Measurements from ENCODE around the gene MTMR11. TPM values are rescaled to one million over a fixed set of nuclear protein-coding genes. Genes with fewer than 3 reads are reported as not detected.

The MTMR11 gene
- total and polyA plus RNA-seq, 9 of the 15 experiments (the other 6 are each of a cell fraction or from before 2014, with no cell fraction given), result 0.09 to 1.6 (median 0.51) TPM

- TF ChIP-seq ZNF282 (CRISPR knock-in tag; IDR thresholded peaks at IDR 0.05) (no peak), HDAC2 (IDR thresholded peaks at IDR 0.05) (0 out of 2 replicates have a peak, but pooled peaks have one; percentile 24), HCFC1 (IDR thresholded peaks at IDR 0.05; ENCODE audit: low read depth, low read length) (no peak), YBX1 (IDR thresholded peaks at IDR 0.05) (no peak), POLR2B (IDR thresholded peaks at IDR 0.05; ENCODE audit: low read depth, partially characterized antibody) (peak; percentile 14), TFE3 (CRISPR knock-in tag; IDR thresholded peaks at IDR 0.05) (no peak)
- TF ChIP-seq, protein P1, sequence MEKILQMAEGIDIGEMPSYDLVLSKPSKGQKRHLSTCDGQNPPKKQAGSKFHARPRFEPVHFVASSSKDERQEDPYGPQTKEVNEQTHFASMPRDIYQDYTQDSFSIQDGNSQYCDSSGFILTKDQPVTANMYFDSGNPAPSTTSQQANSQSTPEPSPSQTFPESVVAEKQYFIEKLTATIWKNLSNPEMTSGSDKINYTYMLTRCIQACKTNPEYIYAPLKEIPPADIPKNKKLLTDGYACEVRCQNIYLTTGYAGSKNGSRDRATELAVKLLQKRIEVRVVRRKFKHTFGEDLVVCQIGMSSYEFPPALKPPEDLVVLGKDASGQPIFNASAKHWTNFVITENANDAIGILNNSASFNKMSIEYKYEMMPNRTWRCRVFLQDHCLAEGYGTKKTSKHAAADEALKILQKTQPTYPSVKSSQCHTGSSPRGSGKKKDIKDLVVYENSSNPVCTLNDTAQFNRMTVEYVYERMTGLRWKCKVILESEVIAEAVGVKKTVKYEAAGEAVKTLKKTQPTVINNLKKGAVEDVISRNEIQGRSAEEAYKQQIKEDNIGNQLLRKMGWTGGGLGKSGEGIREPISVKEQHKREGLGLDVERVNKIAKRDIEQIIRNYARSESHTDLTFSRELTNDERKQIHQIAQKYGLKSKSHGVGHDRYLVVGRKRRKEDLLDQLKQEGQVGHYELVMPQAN (IDR thresholded peaks at IDR 0.05; ENCODE audit: borderline replicate concordance), result 0 out of 2 replicates have a peak, but pooled peaks have one; percentile 27
- TF ChIP-seq, protein P2, sequence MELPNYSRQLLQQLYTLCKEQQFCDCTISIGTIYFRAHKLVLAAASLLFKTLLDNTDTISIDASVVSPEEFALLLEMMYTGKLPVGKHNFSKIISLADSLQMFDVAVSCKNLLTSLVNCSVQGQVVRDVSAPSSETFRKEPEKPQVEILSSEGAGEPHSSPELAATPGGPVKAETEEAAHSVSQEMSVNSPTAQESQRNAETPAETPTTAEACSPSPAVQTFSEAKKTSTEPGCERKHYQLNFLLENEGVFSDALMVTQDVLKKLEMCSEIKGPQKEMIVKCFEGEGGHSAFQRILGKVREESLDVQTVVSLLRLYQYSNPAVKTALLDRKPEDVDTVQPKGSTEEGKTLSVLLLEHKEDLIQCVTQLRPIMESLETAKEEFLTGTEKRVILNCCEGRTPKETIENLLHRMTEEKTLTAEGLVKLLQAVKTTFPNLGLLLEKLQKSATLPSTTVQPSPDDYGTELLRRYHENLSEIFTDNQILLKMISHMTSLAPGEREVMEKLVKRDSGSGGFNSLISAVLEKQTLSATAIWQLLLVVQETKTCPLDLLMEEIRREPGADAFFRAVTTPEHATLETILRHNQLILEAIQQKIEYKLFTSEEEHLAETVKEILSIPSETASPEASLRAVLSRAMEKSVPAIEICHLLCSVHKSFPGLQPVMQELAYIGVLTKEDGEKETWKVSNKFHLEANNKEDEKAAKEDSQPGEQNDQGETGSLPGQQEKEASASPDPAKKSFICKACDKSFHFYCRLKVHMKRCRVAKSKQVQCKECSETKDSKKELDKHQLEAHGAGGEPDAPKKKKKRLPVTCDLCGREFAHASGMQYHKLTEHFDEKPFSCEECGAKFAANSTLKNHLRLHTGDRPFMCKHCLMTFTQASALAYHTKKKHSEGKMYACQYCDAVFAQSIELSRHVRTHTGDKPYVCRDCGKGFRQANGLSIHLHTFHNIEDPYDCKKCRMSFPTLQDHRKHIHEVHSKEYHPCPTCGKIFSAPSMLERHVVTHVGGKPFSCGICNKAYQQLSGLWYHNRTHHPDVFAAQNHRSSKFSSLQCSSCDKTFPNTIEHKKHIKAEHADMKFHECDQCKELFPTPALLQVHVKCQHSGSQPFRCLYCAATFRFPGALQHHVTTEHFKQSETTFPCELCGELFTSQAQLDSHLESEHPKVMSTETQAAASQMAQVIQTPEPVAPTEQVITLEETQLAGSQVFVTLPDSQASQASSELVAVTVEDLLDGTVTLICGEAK (IDR thresholded peaks at IDR 0.05), result no peak
- TF ChIP-seq, protein P2 (CRISPR knock-in tag; IDR thresholded peaks at IDR 0.05), result no peak
- TF ChIP-seq, protein P3, sequence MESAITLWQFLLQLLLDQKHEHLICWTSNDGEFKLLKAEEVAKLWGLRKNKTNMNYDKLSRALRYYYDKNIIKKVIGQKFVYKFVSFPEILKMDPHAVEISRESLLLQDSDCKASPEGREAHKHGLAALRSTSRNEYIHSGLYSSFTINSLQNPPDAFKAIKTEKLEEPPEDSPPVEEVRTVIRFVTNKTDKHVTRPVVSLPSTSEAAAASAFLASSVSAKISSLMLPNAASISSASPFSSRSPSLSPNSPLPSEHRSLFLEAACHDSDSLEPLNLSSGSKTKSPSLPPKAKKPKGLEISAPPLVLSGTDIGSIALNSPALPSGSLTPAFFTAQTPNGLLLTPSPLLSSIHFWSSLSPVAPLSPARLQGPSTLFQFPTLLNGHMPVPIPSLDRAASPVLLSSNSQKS (CRISPR knock-in tag; IDR thresholded peaks at IDR 0.05), result no peak
- TF ChIP-seq, protein P4, sequence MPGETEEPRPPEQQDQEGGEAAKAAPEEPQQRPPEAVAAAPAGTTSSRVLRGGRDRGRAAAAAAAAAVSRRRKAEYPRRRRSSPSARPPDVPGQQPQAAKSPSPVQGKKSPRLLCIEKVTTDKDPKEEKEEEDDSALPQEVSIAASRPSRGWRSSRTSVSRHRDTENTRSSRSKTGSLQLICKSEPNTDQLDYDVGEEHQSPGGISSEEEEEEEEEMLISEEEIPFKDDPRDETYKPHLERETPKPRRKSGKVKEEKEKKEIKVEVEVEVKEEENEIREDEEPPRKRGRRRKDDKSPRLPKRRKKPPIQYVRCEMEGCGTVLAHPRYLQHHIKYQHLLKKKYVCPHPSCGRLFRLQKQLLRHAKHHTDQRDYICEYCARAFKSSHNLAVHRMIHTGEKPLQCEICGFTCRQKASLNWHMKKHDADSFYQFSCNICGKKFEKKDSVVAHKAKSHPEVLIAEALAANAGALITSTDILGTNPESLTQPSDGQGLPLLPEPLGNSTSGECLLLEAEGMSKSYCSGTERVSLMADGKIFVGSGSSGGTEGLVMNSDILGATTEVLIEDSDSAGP (CRISPR knock-in tag; IDR thresholded peaks at IDR 0.05), result peak; percentile 91
Observed at GRCh38 chr1:149936170-149936991, at the start of gene MTMR11 (continued).

Measured in K562 (cell line).